Panc1 (cell line): ENCODE data around the gene AGAP1. TPM values are rescaled to one million over a fixed set of nuclear protein-coding genes. Genes with fewer than 3 reads are reported as not detected.

ENCODE experiments used
- ATAC-seq: fragments of 200-7000 bp; cut with Tn5 transposase; 2 replicates; pipeline ENCODE4 v1.9.1; 2020; ENCODE audit warnings: mild to moderate bottlenecking, moderate library complexity
- BruUV-seq: library from RNA; stranded (reverse); fragments of 400-500 nt; replicated peaks from 2 replicates; lab custom pipeline; 2021; lab: Mats Ljungman, UMichigan
- CTCF ChIA-PET: fragments of 300-600 bp; sonication (Branson Sonifier 250); formaldehyde crosslinking; loops from one replicate; lab custom pipeline; 2022; ENCODE audit warnings: antibody characterized with exemption; lab: Charles Lee
- POLR2A ChIA-PET: fragments of 300-600 bp; sonication (Branson Sonifier 250); formaldehyde crosslinking; loops from one replicate; lab custom pipeline; 2022; ENCODE audit warnings: antibody characterized with exemption; lab: Charles Lee
- DNase-seq: peaks from one replicate; pipeline ENCODE4 v3.0.0-alpha.2; 2010; ENCODE audit warnings: low read depth, low spot score
- H3K27ac ChIP-seq: 2 replicates; pipeline ENCODE4 v1.5.1; 2011; ENCODE audit warnings: mild to moderate bottlenecking, low read length, inconsistent platforms
- H3K27me3 ChIP-seq: fragments of 200-500 bp; sonication (Bioruptor generic); 2 replicates; pipeline ENCODE4 v1.6.0; 2014; ENCODE audit warnings: low read length, inconsistent platforms; ENCODE audit not compliant: control insufficient read depth, insufficient read depth
- H3K36me3 ChIP-seq: fragments of 200-500 bp; sonication (Bioruptor generic); 2 replicates; pipeline ENCODE4 v1.5.1; 2014; ENCODE audit warnings: inconsistent platforms, mild to moderate bottlenecking, low read length, moderate library complexity; ENCODE audit not compliant: control insufficient read depth, insufficient read depth
- H3K4me1 ChIP-seq: 2 replicates; pipeline ENCODE4 v1.5.1; 2011; ENCODE audit warnings: inconsistent platforms, mild to moderate bottlenecking, low read length, moderate library complexity; ENCODE audit not compliant: control insufficient read depth, insufficient read depth
- H3K4me3 ChIP-seq, 2 experiments: 2 replicates each; pipeline ENCODE4 v1.5.1; 2011 to 2012; ENCODE audit warnings: low read depth in 2 of 2, low read length in 2 of 2, mild to moderate bottlenecking in 2 of 2, inconsistent platforms in 1 of 2, moderate library complexity in 1 of 2
- H3K9me3 ChIP-seq: fragments of 200-500 bp; sonication (Bioruptor generic); 2 replicates; pipeline ENCODE4 v1.5.1; 2014; ENCODE audit warnings: low read depth, mild to moderate bottlenecking, inconsistent platforms, low read length, moderate library complexity; ENCODE audit not compliant: control insufficient read depth, insufficient read depth
- POLR2AphosphoS5 ChIP-seq: IDR thresholded peaks from 2 replicates; pipeline ENCODE4 v1.6.1; 2012; ENCODE audit warnings: mild to moderate bottlenecking, low read depth, low read length, moderate library complexity
- SIN3A ChIP-seq: IDR thresholded peaks from 2 replicates; pipeline ENCODE4 v1.6.1; 2012; ENCODE audit warnings: low read depth, mild to moderate bottlenecking, low read length, moderate library complexity, borderline replicate concordance; ENCODE audit not compliant: insufficient read depth
- TCF7L2 ChIP-seq: IDR thresholded peaks from 2 replicates; pipeline ENCODE4 v1.6.1; 2011; ENCODE audit warnings: mild to moderate bottlenecking, low read depth, low read length, inconsistent platforms
- in situ Hi-C: cut with HindIII; loops from 2 replicates; pipeline ENCODE4 v1.10.0; 2016; ENCODE audit warnings: low sequenced_read_pairs, low pct_unique_long_range_greater_than_20kb
- intact Hi-C: fragments of 100-400 bp; cut with micrococcal nuclease; formaldehyde crosslinking; loops from one replicate; pipeline ENCODE4 v1.10.0; 2022; ENCODE audit not compliant: unreplicated experiment
- total RNA-seq: library from RNA; stranded (reverse); gene quantifications from one replicate; pipeline ENCODE4 v1.2.1, GENCODE V29; 2021; ENCODE audit not compliant: unreplicated experiment
- TF ChIP-seq, protein P1 (sequence below), 2 experiments: IDR thresholded peaks; 2 replicates each; pipeline ENCODE4 v1.6.1; 2011 to 2012; ENCODE audit warnings: low read depth in 2 of 2, control low read depth in 1 of 2, low read length in 1 of 2, mild to moderate bottlenecking in 1 of 2, moderate library complexity in 1 of 2; ENCODE audit not compliant: insufficient read depth in 1 of 2
- TF ChIP-seq, protein P2 (sequence below): fragments of 450-650 bp; IDR thresholded peaks from 2 replicates; pipeline ENCODE4 v1.5.1; 2017; ENCODE audit warnings: mild to moderate bottlenecking

AGAP1 gene
- total RNA-seq, 1 experiment from 2014 or later = 38.9 TPM

- H3K27ac ChIP-seq = no peak overlapping the region
- TF ChIP-seq SIN3A (no peak), TCF7L2 (no peak)
- TF ChIP-seq, protein P1, sequence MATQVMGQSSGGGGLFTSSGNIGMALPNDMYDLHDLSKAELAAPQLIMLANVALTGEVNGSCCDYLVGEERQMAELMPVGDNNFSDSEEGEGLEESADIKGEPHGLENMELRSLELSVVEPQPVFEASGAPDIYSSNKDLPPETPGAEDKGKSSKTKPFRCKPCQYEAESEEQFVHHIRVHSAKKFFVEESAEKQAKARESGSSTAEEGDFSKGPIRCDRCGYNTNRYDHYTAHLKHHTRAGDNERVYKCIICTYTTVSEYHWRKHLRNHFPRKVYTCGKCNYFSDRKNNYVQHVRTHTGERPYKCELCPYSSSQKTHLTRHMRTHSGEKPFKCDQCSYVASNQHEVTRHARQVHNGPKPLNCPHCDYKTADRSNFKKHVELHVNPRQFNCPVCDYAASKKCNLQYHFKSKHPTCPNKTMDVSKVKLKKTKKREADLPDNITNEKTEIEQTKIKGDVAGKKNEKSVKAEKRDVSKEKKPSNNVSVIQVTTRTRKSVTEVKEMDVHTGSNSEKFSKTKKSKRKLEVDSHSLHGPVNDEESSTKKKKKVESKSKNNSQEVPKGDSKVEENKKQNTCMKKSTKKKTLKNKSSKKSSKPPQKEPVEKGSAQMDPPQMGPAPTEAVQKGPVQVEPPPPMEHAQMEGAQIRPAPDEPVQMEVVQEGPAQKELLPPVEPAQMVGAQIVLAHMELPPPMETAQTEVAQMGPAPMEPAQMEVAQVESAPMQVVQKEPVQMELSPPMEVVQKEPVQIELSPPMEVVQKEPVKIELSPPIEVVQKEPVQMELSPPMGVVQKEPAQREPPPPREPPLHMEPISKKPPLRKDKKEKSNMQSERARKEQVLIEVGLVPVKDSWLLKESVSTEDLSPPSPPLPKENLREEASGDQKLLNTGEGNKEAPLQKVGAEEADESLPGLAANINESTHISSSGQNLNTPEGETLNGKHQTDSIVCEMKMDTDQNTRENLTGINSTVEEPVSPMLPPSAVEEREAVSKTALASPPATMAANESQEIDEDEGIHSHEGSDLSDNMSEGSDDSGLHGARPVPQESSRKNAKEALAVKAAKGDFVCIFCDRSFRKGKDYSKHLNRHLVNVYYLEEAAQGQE (IDR thresholded peaks at IDR 0.05; ENCODE audit: insufficient read depth in 1 of 2, low read depth in 2 of 2, low read length in 1 of 2) = no peak
- POLR2A ChIA-PET = no interaction called here
- intact Hi-C loops (no loop called here), in situ Hi-C loops (no loop called here)
- H3K36me3 ChIP-seq = no peaks in the 10 kb centered on the region
- H3K27me3 ChIP-seq = no peaks in the 10 kb centered on the region
- H3K4me3 ChIP-seq = no peak overlapping the region
- no peak for ATAC-seq
- DNase-seq = no peak
- H3K4me1 ChIP-seq = no peaks in the 10 kb centered on the region
- no TSS peak for BruUV-seq
- CTCF ChIA-PET = interaction anchor here (0.6 kb wide), 1 partner anchor 10 kb away, joined by 3 read pairs; no protein-coding TSS in a partner anchor
- H3K9me3 ChIP-seq = no peaks in the 10 kb centered on the region
Observed at GRCh38 chr2:235478609-235479008, 15.2 kb upstream of the AGAP1 start.

DNA sequence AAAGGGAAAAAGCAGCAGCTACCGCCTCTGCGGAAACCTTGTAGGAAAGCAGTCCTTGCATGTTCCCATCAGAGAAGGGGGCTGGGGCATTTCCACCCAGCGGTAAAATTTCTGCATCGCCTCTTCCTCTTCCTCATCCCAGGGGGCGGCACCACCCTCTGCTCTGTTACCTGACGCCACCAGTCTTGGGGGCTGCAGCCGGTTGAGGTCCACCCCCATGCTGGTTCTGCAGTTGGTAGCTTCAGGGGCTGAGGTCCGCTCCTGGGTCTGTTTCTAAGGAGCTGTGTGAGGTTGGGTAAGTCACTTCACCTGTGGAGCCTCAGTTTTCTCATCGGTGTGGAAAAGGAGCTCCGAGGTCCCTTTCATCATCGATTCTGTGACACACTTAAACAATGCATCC is 14.2 kb upstream of the AGAP1 start:
- intact Hi-C loops (no loop called here), in situ Hi-C loops (no loop called here)
- no peaks in the 10 kb centered on the region for H3K9me3 ChIP-seq
- no peak overlapping the region for H3K27ac ChIP-seq
- no peaks in the 10 kb centered on the region for H3K4me1 ChIP-seq
- no TSS peak for BruUV-seq
- TF ChIP-seq POLR2AphosphoS5 (no peak), TCF7L2 (no peak), SIN3A (no peak)
- TF ChIP-seq, protein P2, sequence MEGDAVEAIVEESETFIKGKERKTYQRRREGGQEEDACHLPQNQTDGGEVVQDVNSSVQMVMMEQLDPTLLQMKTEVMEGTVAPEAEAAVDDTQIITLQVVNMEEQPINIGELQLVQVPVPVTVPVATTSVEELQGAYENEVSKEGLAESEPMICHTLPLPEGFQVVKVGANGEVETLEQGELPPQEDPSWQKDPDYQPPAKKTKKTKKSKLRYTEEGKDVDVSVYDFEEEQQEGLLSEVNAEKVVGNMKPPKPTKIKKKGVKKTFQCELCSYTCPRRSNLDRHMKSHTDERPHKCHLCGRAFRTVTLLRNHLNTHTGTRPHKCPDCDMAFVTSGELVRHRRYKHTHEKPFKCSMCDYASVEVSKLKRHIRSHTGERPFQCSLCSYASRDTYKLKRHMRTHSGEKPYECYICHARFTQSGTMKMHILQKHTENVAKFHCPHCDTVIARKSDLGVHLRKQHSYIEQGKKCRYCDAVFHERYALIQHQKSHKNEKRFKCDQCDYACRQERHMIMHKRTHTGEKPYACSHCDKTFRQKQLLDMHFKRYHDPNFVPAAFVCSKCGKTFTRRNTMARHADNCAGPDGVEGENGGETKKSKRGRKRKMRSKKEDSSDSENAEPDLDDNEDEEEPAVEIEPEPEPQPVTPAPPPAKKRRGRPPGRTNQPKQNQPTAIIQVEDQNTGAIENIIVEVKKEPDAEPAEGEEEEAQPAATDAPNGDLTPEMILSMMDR = no peak
- H3K27me3 ChIP-seq = no peaks in the 10 kb centered on the region
- no peak overlapping the region for H3K4me3 ChIP-seq
- ATAC-seq (no peak), DNase-seq (no peak)
- ChIA-PET CTCF (no interaction called here), POLR2A (no interaction called here)
- H3K36me3 ChIP-seq = no peaks in the 10 kb centered on the region

GRCh38 chr2:235480614-235481013 is 13.2 kb upstream of the AGAP1 start:
- TF ChIP-seq TCF7L2 (no peak), POLR2AphosphoS5 (no peak), SIN3A (no peak)
- TF ChIP-seq, protein P2 = no peak
- TF ChIP-seq, protein P1 (IDR thresholded peaks at IDR 0.05; ENCODE audit: insufficient read depth in 1 of 2, low read depth in 2 of 2, low read length in 1 of 2) = no peak
- H3K36me3 ChIP-seq = no peaks in the 10 kb centered on the region
- BruUV-seq = no TSS peak
- intact Hi-C loops (no loop called here), in situ Hi-C loops (no loop called here)
- no peaks in the 10 kb centered on the region for H3K9me3 ChIP-seq
- ChIA-PET CTCF (no interaction called here), POLR2A (no interaction called here)
- H3K27me3 ChIP-seq = no peaks in the 10 kb centered on the region
- no peak overlapping the region for H3K27ac ChIP-seq
- no peaks in the 10 kb centered on the region for H3K4me1 ChIP-seq
- no peak for ATAC-seq
- H3K4me3 ChIP-seq = no peak overlapping the region
- DNase-seq = no peak
